Measurements from ENCODE around the gene BANF2.

Gene BANF2

GRCh38 chr20:17691758-17692157, 8.0 kb upstream of the BANF2 start:
- TF ChIP-seq CTCF (IDR thresholded peaks at IDR 0.05; ENCODE audit: borderline replicate concordance, extremely low read depth, low read length, poor library complexity, severe bottlenecking) (no peak), EZH2 (IDR thresholded peaks at IDR 0.05; ENCODE audit: borderline replicate concordance, low read depth, low read length, severe bottlenecking) (no peak)
- Histone ChIP-seq H3K36me3 (ENCODE audit: insufficient read depth, low read length) (no peaks in the 10 kb centered on the region), H3K79me2 (ENCODE audit: insufficient read depth, low read length) (no peaks in the 10 kb centered on the region), H3K4me3 (ENCODE audit: low read depth in 1 of 2, low read length in 2 of 2) (no peak overlapping the region), H4K20me1 (ENCODE audit: insufficient read depth, low read length) (no peaks in the 10 kb centered on the region), H3K4me2 (ENCODE audit: insufficient read depth, low read length) (no peak overlapping the region), H3K27me3 (ENCODE audit: insufficient read depth, low read length, poor library complexity) (peaks cover 27% of the 10 kb centered on the region), H3K9me3 (ENCODE audit: insufficient read depth, low read length, severe bottlenecking) (peaks cover 5% of the 10 kb centered on the region), H3K27ac (ENCODE audit: low read length) (no peak overlapping the region), H2AFZ (ENCODE audit: low read depth, low read length) (no peak overlapping the region), H3K4me1 (ENCODE audit: insufficient read depth, low read length) (no peaks in the 10 kb centered on the region), H3K9ac (ENCODE audit: low read depth, low read length) (no peak overlapping the region)
- ATAC-seq (ENCODE audit: insufficient read depth, low read depth): no peak
- DNase-seq: no peak

GRCh38 chr20:17693444-17694001, 6.2 kb upstream of the BANF2 start:
- no peak overlapping the region for H3K4me2 ChIP-seq (ENCODE audit: insufficient read depth, low read length)

GRCh38 chr20:17694767-17695166, 5.0 kb upstream of the BANF2 start:
- Histone ChIP-seq H3K9me3 (ENCODE audit: insufficient read depth, low read length, severe bottlenecking) (peaks cover 5% of the 10 kb centered on the region), H2AFZ (ENCODE audit: low read depth, low read length) (no peak overlapping the region), H3K27me3 (ENCODE audit: insufficient read depth, low read length, poor library complexity) (peaks cover 8% of the 10 kb centered on the region), H3K27ac (ENCODE audit: low read length) (no peak overlapping the region), H4K20me1 (ENCODE audit: insufficient read depth, low read length) (no peaks in the 10 kb centered on the region), H3K9ac (ENCODE audit: low read depth, low read length) (no peak overlapping the region), H3K4me1 (ENCODE audit: insufficient read depth, low read length) (no peaks in the 10 kb centered on the region), H3K36me3 (ENCODE audit: insufficient read depth, low read length) (no peaks in the 10 kb centered on the region), H3K79me2 (ENCODE audit: insufficient read depth, low read length) (no peaks in the 10 kb centered on the region), H3K4me2 (ENCODE audit: insufficient read depth, low read length) (no peak overlapping the region), H3K4me3 (ENCODE audit: low read depth in 1 of 2, low read length in 2 of 2) (no peak overlapping the region)
- no peak for TF ChIP-seq CTCF (IDR thresholded peaks at IDR 0.05; ENCODE audit: borderline replicate concordance, extremely low read depth, low read length, poor library complexity, severe bottlenecking)
- no peak for TF ChIP-seq EZH2 (IDR thresholded peaks at IDR 0.05; ENCODE audit: borderline replicate concordance, low read depth, low read length, severe bottlenecking)
- DNase-seq (no peak), ATAC-seq (ENCODE audit: insufficient read depth, low read depth) (no peak)

More at GRCh38 chr20:17693444-17694001, 6.2 kb upstream of the BANF2 start:
- Histone ChIP-seq H3K27ac (ENCODE audit: low read length) (no peak overlapping the region), H3K9ac (ENCODE audit: low read depth, low read length) (no peak overlapping the region), H4K20me1 (ENCODE audit: insufficient read depth, low read length) (no peaks in the 10 kb centered on the region), H3K4me1 (ENCODE audit: insufficient read depth, low read length) (no peaks in the 10 kb centered on the region), H3K79me2 (ENCODE audit: insufficient read depth, low read length) (no peaks in the 10 kb centered on the region), H3K36me3 (ENCODE audit: insufficient read depth, low read length) (no peaks in the 10 kb centered on the region), H3K27me3 (ENCODE audit: insufficient read depth, low read length, poor library complexity) (peaks cover 15% of the 10 kb centered on the region), H2AFZ (ENCODE audit: low read depth, low read length) (no peak overlapping the region), H3K9me3 (ENCODE audit: insufficient read depth, low read length, severe bottlenecking) (peaks cover 5% of the 10 kb centered on the region), H3K4me3 (ENCODE audit: low read depth in 1 of 2, low read length in 2 of 2) (no peak overlapping the region)
- no peak for TF ChIP-seq EZH2 (IDR thresholded peaks at IDR 0.05; ENCODE audit: borderline replicate concordance, low read depth, low read length, severe bottlenecking)
- no peak for TF ChIP-seq CTCF (IDR thresholded peaks at IDR 0.05; ENCODE audit: borderline replicate concordance, extremely low read depth, low read length, poor library complexity, severe bottlenecking)
- ATAC-seq (ENCODE audit: insufficient read depth, low read depth) (no peak), DNase-seq (no peak)
